ENCODE results near the gene CHRNA4. TPM values are rescaled to one million over a fixed set of nuclear protein-coding genes. Genes with fewer than 3 reads are reported as not detected.

The CHRNA4 gene
- total RNA-seq, 2 experiments from 2014 or later, result not detected

DNA sequence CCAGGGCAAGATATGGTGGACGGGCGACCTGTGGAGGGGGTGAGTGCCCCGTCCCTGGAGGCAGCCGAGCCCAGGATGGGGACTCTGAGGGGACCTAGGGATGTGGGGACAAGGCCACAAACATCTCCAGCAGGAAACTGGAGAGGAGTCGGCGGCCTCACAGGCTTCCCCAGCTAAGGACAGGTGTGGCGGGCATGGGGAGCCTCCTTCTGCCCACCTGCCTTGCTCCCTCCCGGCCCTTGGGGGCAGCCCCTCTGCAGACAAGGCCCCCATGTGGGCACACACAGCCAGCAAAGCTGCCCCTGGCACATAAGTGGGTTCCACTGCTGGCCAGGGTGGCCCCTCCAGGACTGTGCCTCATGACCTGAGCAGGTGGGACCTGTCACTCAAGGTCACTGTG is 4.6 kb downstream of the CHRNA4 start:
- CTCF ChIA-PET, result no interaction called here
- H3K4me3 Mint-ChIP-seq, result no peak overlapping the region
- no peaks in the 10 kb centered on the region for H3K9me3 Mint-ChIP-seq
- ATAC-seq (ENCODE audit: poor library complexity), result no peak
- Histone ChIP-seq H3K4me1 (ENCODE audit: insufficient read depth, low read length) (peaks cover 6% of the 10 kb centered on the region), H3K27ac (ENCODE audit: low read depth in 1 of 2, low read length in 2 of 2) (no peak overlapping the region), H3K27me3 (ENCODE audit: control insufficient read depth in 1 of 2, insufficient read depth in 2 of 2, low read length in 2 of 2) (peaks cover 16 to 23% of the 10 kb centered on the region in 2 experiments), H3K4me3 (ENCODE audit: low read length) (no peak overlapping the region), H3K9me3 (ENCODE audit: control insufficient read depth in 1 of 2, insufficient read depth in 1 of 2, low read length in 2 of 2) (peaks cover 0 to 53% of the 10 kb centered on the region in 2 experiments), H3K36me3 (ENCODE audit: insufficient read depth, low read length) (no peaks in the 10 kb centered on the region)
- H3K27me3 Mint-ChIP-seq, result peaks cover 18% of the 10 kb centered on the region
- H3K36me3 Mint-ChIP-seq (ENCODE audit: low read depth), result no peaks in the 10 kb centered on the region
- DNase-seq, result no peak
- no peak overlapping the region for H3K27ac Mint-ChIP-seq
- POLR2A ChIA-PET, result no interaction called here
- no peaks in the 10 kb centered on the region for H3K4me1 Mint-ChIP-seq (ENCODE audit: low read depth)
- TF ChIP-seq, protein P1, sequence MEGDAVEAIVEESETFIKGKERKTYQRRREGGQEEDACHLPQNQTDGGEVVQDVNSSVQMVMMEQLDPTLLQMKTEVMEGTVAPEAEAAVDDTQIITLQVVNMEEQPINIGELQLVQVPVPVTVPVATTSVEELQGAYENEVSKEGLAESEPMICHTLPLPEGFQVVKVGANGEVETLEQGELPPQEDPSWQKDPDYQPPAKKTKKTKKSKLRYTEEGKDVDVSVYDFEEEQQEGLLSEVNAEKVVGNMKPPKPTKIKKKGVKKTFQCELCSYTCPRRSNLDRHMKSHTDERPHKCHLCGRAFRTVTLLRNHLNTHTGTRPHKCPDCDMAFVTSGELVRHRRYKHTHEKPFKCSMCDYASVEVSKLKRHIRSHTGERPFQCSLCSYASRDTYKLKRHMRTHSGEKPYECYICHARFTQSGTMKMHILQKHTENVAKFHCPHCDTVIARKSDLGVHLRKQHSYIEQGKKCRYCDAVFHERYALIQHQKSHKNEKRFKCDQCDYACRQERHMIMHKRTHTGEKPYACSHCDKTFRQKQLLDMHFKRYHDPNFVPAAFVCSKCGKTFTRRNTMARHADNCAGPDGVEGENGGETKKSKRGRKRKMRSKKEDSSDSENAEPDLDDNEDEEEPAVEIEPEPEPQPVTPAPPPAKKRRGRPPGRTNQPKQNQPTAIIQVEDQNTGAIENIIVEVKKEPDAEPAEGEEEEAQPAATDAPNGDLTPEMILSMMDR (IDR thresholded peaks at IDR 0.05), result no peak
- intact Hi-C loops (cut with DNase I, micrococcal nuclease), result no loop called here

DNA sequence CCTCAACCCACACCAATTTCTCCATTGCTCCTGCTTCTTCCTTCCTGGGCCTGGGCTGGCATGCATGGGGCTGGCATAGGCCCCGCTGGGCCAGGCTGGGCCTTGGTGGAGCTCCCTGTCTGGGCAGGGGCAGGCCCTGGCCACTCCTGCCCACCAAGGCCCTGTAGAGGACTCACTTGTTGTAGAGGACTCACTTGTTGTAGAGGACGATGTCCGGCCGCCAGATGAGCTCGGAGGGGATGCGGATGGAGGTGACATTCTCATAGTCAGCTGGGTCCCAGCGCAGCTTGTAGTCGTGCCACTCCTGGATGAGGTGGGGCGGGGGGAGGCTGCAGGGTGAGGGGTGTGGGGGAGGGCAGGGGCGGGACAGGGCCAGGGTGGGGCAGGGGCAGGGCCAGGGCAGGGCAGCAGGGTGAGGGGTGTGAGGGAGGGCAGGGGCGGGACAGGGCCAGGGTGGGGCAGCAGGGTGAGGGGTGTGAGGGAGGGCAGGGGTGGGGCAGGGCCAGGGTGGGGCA is 5.3 kb downstream of the CHRNA4 start:
- ChIA-PET POLR2A (no interaction called here), CTCF (no interaction called here)
- Histone ChIP-seq H3K4me3 (ENCODE audit: low read length) (no peak overlapping the region), H3K27ac (ENCODE audit: low read depth in 1 of 2, low read length in 2 of 2) (no peak overlapping the region), H3K4me1 (ENCODE audit: insufficient read depth, low read length) (peaks cover 6% of the 10 kb centered on the region), H3K27me3 (ENCODE audit: control insufficient read depth in 1 of 2, insufficient read depth in 2 of 2, low read length in 2 of 2) (peaks cover 14 to 21% of the 10 kb centered on the region in 2 experiments), H3K36me3 (ENCODE audit: insufficient read depth, low read length) (no peaks in the 10 kb centered on the region), H3K9me3 (ENCODE audit: control insufficient read depth in 1 of 2, insufficient read depth in 1 of 2, low read length in 2 of 2) (peaks cover 0 to 58% of the 10 kb centered on the region in 2 experiments)
- ATAC-seq (ENCODE audit: poor library complexity), result no peak
- H3K27me3 Mint-ChIP-seq, result peaks cover 18% of the 10 kb centered on the region
- no peaks in the 10 kb centered on the region for H3K9me3 Mint-ChIP-seq
- H3K27ac Mint-ChIP-seq, result no peak overlapping the region
- no peaks in the 10 kb centered on the region for H3K36me3 Mint-ChIP-seq (ENCODE audit: low read depth)
- DNase-seq, result no peak
- intact Hi-C loops (cut with DNase I, micrococcal nuclease), result no loop called here
- H3K4me3 Mint-ChIP-seq, result no peak overlapping the region
- TF ChIP-seq, protein P1 (IDR thresholded peaks at IDR 0.05), result no peak
- no peaks in the 10 kb centered on the region for H3K4me1 Mint-ChIP-seq (ENCODE audit: low read depth)

DNA sequence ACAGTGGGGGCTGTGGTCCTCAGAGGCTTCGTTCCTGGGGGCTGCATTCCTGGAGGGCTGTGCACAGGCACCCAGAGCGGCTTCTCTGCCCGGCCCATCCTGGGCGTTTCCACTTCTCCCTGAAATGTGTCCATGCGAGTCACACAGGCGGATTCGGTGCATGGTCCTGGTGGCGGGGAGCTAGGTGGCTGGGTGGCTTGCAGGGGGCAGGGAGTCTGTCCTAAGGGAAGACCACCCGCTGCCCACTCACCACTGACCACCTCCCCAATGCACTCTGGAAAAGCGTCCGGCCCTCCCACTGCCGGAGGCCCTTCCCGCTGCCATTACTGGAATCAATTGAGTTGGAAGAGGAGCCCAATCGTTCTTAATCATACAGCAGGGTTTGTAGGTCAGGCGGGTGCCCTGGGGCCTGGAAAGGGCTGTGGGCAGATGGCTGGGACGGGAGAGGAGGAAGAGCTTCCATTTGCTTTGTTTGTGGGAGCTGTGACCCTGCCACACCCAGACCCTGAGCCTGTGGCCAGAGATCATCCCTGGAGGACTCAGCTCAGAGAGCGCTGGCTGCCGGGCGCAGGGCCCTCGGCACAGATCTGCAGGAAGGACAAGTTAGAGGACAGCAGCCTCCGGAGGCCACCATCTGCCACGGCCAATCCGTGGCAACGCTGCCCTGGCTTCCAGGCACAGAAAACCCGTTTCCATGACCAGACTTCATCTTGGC is 6.4 kb downstream of the CHRNA4 start:
- TF ChIP-seq, protein P1 (IDR thresholded peaks at IDR 0.05), result no peak
- H3K27ac Mint-ChIP-seq, result no peak overlapping the region
- CTCF ChIA-PET, result no interaction called here
- intact Hi-C loops (cut with DNase I, micrococcal nuclease), result no loop called here
- no peaks in the 10 kb centered on the region for H3K36me3 Mint-ChIP-seq (ENCODE audit: low read depth)
- no peak for DNase-seq
- no peak for ATAC-seq (ENCODE audit: poor library complexity)
- Histone ChIP-seq H3K4me1 (ENCODE audit: insufficient read depth, low read length) (no peaks in the 10 kb centered on the region), H3K27ac (ENCODE audit: low read depth in 1 of 2, low read length in 2 of 2) (no peak overlapping the region), H3K4me3 (ENCODE audit: low read length) (no peak overlapping the region), H3K36me3 (ENCODE audit: insufficient read depth, low read length) (no peaks in the 10 kb centered on the region), H3K27me3 (ENCODE audit: control insufficient read depth in 1 of 2, insufficient read depth in 2 of 2, low read length in 2 of 2) (peaks cover 4 to 13% of the 10 kb centered on the region in 2 experiments), H3K9me3 (ENCODE audit: control insufficient read depth in 1 of 2, insufficient read depth in 1 of 2, low read length in 2 of 2) (peaks cover 0 to 59% of the 10 kb centered on the region in 2 experiments)
- POLR2A ChIA-PET, result no interaction called here
- no peaks in the 10 kb centered on the region for H3K9me3 Mint-ChIP-seq
- H3K27me3 Mint-ChIP-seq, result peaks cover 16% of the 10 kb centered on the region
- no peak overlapping the region for H3K4me3 Mint-ChIP-seq
- H3K4me1 Mint-ChIP-seq (ENCODE audit: low read depth), result no peaks in the 10 kb centered on the region
